T-helper 1 cell (primary cell): ENCODE measurements around the gene EEIG2.
A peak's percentile ranks its signal among the peaks of the same experiment; 100 is the strongest.

Experiments
- DNase-seq, 5 donors: peaks; one replicate each; pipeline ENCODE4 v3.0.0-alpha.2; 2012 to 2020

Gene EEIG2

GRCh38 chr1:108585313-108585712, 25.4 kb downstream of the EEIG2 start:
- no peak for DNase-seq

DNA sequence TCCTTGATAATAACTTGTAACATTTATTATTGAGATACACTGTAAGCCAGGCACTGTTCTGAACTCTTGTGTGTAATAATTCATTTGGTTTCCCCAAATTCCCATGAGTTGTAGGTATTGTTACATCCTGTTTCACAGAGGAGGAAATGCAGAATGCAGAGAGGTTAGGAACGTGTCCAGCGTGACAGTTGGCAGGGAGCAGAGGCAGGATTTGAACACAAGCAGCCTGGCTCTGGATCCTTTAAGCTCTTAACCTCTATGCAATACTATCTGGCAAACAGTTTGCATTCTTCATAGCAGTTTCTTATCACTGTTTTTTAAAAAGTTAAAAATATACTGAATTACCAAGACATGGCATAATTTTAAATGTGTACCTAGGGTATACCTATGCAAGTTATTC, 30.5 kb downstream of the EEIG2 start:
- peak in 1 of 5 donors; percentile 8 for DNase-seq

GRCh38 chr1:108590957-108591356, 31.1 kb downstream of the EEIG2 start:
- peak in 3 of 5 donors; percentile 15 to 86 (median 19) for DNase-seq

- peak in 1 of 5 donors; percentile 3 for DNase-seq
Measured at GRCh38 chr1:108591466-108591865, 31.6 kb downstream of the EEIG2 start.

- peak in 1 of 5 donors; percentile 69 for DNase-seq
Measured at GRCh38 chr1:108592030-108592759, 32.3 kb downstream of the EEIG2 start.

DNA sequence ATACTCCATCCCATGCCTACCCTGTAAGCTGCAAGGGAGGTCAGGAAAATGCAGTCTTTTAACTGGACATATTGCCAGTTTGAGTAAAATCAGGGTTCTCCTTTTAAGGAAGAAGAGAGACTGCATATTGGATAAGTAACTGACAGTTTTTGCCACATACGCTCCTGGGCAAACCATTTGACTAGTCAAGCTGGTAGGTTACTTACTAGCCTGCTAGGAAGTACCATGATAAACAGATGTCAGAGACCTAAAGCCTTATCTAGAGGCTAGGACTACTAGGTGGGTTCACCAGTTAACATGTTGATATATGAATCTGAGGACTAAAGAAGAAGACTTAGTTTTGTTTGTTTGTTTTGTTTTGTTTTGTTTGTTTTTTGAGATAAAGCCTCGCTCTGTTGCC, 33.5 kb downstream of the EEIG2 start:
- no peak for DNase-seq

DNA sequence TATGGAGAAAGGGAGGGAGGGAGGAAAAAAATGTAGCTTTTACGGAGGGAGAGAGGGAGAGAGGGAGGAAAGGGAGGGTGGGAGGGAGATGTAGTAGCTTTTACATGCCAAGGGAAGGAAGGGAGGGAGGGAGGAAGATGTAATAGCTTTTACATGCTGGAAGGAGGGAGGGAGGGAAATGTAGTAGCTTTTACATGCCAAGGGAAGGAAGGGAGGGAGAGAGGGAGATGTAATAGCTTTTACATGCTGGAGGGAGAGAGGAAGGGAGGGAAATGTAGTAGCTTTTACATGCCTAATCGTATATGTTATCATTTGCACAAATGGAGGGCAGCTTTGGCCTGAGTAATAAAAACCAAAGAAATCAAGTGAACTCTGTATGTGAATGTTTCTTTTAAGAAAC, 35.6 kb downstream of the EEIG2 start:
- DNase-seq, result no peak

DNA sequence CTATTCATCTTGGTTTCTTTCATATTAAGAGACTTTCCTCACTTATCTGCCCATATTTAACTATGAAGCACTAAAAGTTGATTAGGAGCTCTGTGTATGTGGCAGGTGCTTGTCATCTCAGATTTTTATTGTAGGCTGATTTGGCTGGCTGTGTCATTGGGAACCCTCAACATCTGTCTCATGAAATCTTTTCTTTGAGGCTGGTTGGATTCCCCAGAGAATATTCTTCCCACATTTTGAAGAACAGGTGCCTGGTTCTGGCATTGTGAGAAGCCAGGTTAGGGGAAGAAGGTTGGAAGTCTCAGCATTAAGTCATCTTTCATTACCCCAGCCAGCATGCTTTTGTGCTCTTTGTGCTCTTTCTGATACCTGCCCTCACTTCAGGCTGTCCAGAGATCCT, 37.1 kb downstream of the EEIG2 start:
- no peak for DNase-seq

- no peak for DNase-seq
Measured at GRCh38 chr1:108598340-108598739, 38.4 kb downstream of the EEIG2 start.

- no peak for DNase-seq
Measured at GRCh38 chr1:108600504-108600903, 40.6 kb downstream of the EEIG2 start.

- no peak for DNase-seq
Measured at GRCh38 chr1:108601708-108602410, 42.0 kb downstream of the EEIG2 start.

DNA sequence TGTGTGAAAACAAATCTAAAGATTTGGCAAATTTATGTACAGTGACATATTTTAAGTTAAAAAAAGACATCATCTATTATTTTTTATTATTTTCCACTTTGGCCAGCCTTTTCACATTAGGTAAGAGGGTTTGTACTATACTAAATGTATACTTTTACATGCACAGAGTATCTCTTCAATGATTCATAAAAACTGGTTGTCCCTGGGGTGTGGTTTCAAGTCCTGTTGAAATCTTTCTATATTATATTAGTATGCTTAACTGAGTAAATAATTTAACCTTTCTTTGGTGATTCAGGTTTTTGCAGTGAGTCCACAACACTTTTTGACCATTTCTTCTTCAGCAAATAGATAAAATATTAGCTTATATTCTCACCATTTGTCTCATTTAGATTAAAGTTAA, 45.7 kb downstream of the EEIG2 start:
- no peak for DNase-seq

DNA sequence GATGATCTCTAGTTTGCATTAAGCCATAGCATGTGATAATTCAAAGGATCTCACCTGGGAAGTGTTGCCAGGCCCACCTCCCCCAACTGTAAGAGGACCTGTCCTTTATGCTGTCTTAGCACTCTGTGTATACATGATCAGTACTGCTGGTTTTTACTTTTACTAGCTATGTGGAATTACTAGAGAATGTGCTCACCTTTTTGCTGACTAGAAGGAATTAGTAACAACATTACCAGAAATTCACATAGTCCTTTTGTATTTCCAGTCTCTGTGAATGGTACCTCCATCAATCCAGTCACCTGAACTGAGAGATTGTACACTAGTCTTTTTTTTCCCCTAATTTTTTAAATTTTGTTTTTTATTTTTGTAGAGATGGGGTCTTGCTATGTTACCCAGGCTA, 46.6 kb downstream of the EEIG2 start:
- DNase-seq, result no peak

GRCh38 chr1:108609483-108610049, 49.7 kb downstream of the EEIG2 start:
- DNase-seq, result no peak
